Testis (tissue), 2 donors: ENCODE data around the gene MYO1E.

Experiments used
- POLR2A ChIP-seq: fragments of 450-650 bp; IDR thresholded peaks from one replicate; pipeline ENCODE4 v1.6.1; 2017; ENCODE audit warnings: antibody characterized with exemption, mild to moderate bottlenecking, moderate library complexity
- TF ChIP-seq, protein P1 (sequence below), 3 experiments: fragments of 450-650 bp in 2 of 3; fragments of 200-600 bp in 1 of 3; sonication (generic) in 1 of 3; IDR thresholded peaks; one replicate each; pipeline ENCODE4 v1.5.1; 2016 to 2019; ENCODE audit warnings: antibody characterized with exemption in 3 of 3, mild to moderate bottlenecking in 2 of 3, moderate library complexity in 1 of 3

DNA sequence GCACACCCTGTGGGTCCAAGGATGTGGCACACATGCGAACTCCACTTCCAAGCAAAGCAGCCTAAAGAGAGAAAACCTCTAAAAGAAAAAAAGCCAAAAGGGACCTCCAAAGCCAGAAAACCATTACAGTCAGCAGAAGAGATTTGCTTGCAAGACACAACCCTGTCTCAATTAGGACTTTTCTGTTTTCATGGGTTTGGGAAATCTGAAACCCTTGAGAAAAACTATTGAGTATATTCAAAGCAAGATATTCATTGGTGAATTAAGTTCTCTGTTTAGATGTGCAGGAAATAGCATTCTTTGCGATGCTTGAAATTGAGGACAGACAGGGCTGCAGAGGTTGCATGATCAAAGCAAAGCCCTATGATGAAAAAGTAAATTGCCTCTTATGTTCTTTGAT is 176.3 kb downstream of the MYO1E start:
- TF ChIP-seq, protein P1, sequence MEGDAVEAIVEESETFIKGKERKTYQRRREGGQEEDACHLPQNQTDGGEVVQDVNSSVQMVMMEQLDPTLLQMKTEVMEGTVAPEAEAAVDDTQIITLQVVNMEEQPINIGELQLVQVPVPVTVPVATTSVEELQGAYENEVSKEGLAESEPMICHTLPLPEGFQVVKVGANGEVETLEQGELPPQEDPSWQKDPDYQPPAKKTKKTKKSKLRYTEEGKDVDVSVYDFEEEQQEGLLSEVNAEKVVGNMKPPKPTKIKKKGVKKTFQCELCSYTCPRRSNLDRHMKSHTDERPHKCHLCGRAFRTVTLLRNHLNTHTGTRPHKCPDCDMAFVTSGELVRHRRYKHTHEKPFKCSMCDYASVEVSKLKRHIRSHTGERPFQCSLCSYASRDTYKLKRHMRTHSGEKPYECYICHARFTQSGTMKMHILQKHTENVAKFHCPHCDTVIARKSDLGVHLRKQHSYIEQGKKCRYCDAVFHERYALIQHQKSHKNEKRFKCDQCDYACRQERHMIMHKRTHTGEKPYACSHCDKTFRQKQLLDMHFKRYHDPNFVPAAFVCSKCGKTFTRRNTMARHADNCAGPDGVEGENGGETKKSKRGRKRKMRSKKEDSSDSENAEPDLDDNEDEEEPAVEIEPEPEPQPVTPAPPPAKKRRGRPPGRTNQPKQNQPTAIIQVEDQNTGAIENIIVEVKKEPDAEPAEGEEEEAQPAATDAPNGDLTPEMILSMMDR (IDR thresholded peaks at IDR 0.05), result no peak
- no peak for TF ChIP-seq POLR2A
